ENCODE measurements around the gene DMD.

DMD gene

DNA sequence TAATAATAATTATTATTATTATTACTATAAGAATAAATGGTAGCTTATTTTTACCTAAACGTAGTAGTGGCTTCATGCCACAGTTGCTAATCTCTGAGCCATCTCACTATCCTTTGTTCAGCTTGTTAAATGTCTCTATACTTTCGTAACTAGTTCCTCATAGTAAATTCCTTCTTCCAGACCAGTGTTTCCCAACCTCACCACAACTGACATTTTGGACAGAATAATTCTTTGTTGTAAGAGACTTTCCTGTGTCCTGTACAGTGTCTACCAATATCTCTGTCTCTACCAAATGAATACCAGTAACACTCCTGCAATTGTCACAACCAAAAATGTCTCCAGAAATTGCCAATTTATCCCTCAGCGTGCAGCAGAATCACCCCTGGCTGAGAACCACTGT lies 1040.9 kb downstream of the DMD start:
- Histone ChIP-seq H3K4me3 (ENCODE audit: low read depth, low read length) (no peak overlapping the region), H3K27me3 (replicated peaks) (no peaks in the 10 kb centered on the region), H3K36me3 (replicated peaks) (no peaks in the 10 kb centered on the region), H3K27ac (no peak overlapping the region)
- TF ChIP-seq, protein P1, sequence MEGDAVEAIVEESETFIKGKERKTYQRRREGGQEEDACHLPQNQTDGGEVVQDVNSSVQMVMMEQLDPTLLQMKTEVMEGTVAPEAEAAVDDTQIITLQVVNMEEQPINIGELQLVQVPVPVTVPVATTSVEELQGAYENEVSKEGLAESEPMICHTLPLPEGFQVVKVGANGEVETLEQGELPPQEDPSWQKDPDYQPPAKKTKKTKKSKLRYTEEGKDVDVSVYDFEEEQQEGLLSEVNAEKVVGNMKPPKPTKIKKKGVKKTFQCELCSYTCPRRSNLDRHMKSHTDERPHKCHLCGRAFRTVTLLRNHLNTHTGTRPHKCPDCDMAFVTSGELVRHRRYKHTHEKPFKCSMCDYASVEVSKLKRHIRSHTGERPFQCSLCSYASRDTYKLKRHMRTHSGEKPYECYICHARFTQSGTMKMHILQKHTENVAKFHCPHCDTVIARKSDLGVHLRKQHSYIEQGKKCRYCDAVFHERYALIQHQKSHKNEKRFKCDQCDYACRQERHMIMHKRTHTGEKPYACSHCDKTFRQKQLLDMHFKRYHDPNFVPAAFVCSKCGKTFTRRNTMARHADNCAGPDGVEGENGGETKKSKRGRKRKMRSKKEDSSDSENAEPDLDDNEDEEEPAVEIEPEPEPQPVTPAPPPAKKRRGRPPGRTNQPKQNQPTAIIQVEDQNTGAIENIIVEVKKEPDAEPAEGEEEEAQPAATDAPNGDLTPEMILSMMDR (IDR thresholded peaks at IDR 0.05; ENCODE audit: low read depth, low read length, missing control alignments) = no peak
- in situ Hi-C loops (cut with HindIII; ENCODE audit: low pct_ligation_motif_present, low sequenced_read_pairs) = no loop called here
- no peak for DNase-seq

DNA sequence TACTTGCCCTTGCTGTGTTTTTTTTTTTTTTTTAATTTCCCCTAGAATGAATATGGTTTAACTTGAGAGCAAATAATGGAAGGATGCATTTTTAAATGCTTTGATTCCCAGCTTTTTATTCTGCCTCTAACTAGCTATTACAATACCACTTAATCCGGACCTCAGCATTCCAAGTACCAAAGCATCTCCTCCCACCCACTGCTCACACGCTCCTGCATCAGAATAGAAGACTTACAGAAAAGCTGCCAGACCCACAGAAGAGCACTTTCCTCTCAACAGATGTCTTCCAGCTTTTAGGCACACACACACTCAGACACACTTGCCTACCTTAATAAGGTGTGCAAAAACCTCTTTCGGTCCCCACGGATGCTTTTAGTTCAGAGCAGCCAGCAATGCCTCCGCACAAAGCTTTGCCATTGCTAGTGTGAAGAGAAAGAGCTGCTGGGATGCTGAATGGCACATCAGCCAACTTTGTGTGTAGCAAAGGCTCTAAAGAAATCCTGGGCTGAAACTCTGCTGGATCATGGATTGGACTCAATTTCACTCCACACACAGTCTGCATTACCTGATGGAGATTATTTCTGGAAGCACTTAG lies 1056.2 kb downstream of the DMD start:
- H3K27me3 ChIP-seq (replicated peaks) = no peaks in the 10 kb centered on the region
- no peak for DNase-seq
- TF ChIP-seq, protein P1 (IDR thresholded peaks at IDR 0.05; ENCODE audit: low read depth, low read length, missing control alignments) = no peak
- no peak overlapping the region for H3K27ac ChIP-seq
- H3K36me3 ChIP-seq (replicated peaks) = no peaks in the 10 kb centered on the region
- no peak overlapping the region for H3K4me3 ChIP-seq (ENCODE audit: low read depth, low read length)
- in situ Hi-C loops (cut with HindIII; ENCODE audit: low pct_ligation_motif_present, low sequenced_read_pairs) = no loop called here

DNA sequence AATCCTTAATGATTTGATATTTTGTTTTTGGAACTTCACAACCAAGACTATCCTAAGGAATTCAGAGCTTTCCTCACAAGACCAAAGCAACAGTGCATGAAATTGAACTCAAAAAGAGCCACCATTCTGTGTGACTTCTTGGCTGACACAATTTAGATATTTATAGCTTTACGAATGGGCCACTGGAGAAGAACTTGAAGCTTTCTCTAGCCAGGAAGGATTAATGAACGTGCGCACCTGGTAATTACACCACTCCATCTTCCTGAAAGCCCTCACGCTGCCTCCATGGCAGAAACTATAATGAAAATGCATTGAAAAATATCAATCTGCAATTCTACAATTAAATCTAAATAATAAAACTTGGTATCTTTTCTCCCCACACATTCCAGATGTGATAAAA lies 1057.8 kb downstream of the DMD start:
- TF ChIP-seq, protein P1 (IDR thresholded peaks at IDR 0.05; ENCODE audit: low read depth, low read length, missing control alignments) = no peak
- no peak overlapping the region for H3K4me3 ChIP-seq (ENCODE audit: low read depth, low read length)
- no peak overlapping the region for H3K27ac ChIP-seq
- DNase-seq = no peak
- no peaks in the 10 kb centered on the region for H3K27me3 ChIP-seq (replicated peaks)
- in situ Hi-C loops (cut with HindIII; ENCODE audit: low pct_ligation_motif_present, low sequenced_read_pairs) = no loop called here
- H3K36me3 ChIP-seq (replicated peaks) = no peaks in the 10 kb centered on the region

DNA sequence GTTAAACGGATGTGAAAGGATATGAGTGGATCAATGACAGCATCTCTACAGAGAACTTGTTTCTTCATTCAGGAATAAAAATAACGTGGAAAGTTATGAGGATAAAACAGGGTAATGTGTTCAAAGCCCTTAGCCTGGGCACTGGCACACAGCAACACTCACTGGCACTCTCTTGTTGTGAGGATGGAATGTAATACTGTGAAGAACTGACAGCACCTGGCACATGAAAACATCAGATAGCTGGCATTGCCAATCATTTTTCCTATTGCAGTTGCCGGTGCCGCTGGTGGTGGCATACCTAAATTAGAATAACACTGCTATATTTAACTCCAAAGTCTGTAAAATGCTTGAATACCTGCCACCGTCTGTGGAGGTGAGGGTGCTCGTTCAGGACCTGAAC lies 1061.2 kb downstream of the DMD start:
- no peaks in the 10 kb centered on the region for H3K36me3 ChIP-seq (replicated peaks)
- H3K27ac ChIP-seq = no peak overlapping the region
- in situ Hi-C loops (cut with HindIII; ENCODE audit: low pct_ligation_motif_present, low sequenced_read_pairs) = no loop called here
- DNase-seq = no peak
- TF ChIP-seq, protein P1 (IDR thresholded peaks at IDR 0.05; ENCODE audit: low read depth, low read length, missing control alignments) = no peak
- H3K27me3 ChIP-seq (replicated peaks) = no peaks in the 10 kb centered on the region
- no peak overlapping the region for H3K4me3 ChIP-seq (ENCODE audit: low read depth, low read length)

DNA sequence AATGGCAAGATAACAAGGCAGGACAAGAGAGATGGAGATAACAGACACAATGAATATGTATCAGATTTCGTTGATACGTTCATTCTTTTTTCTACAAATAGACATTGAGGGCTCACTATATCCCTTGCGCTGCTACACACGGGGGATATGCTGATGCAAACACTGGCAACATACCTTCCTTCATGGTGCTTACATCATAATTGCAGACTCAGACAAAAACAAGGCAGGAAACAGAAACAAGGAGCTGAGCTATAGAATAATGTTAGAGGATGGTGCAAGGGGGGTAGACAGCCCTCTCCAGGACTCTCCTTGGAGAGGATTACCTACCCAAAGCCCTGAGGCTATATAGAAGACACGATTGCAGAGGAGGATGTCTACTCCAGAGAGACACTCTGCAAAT lies 1069.5 kb downstream of the DMD start:
- in situ Hi-C loops (cut with HindIII; ENCODE audit: low pct_ligation_motif_present, low sequenced_read_pairs) = no loop called here
- no peak for DNase-seq
- Histone ChIP-seq H3K4me3 (ENCODE audit: low read depth, low read length) (no peak overlapping the region), H3K27ac (no peak overlapping the region), H3K36me3 (replicated peaks) (no peaks in the 10 kb centered on the region), H3K27me3 (replicated peaks) (no peaks in the 10 kb centered on the region)
- TF ChIP-seq, protein P1 (IDR thresholded peaks at IDR 0.05; ENCODE audit: low read depth, low read length, missing control alignments) = no peak

DNA sequence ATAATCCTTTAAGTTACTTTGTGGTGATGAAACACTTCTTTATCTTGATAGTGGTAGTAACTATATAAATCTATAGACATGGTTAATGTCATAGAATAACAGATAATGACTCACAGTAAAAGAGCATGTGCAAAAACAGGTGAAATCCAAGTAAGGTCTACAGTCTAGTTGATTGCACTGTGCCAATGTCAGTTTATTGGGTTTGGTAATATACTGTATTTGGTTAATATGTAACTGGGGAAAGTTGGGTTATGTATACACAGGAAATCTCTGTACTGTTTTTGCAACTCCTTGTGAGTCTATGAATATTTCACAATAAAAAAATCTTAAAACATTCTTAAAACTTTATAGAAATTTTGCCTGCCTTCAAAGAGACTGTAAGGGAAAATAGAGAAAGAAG lies 1071.9 kb downstream of the DMD start:
- H3K4me3 ChIP-seq (ENCODE audit: low read depth, low read length) = no peak overlapping the region
- TF ChIP-seq, protein P1 (IDR thresholded peaks at IDR 0.05; ENCODE audit: low read depth, low read length, missing control alignments) = no peak
- in situ Hi-C loops (cut with HindIII; ENCODE audit: low pct_ligation_motif_present, low sequenced_read_pairs) = no loop called here
- H3K27ac ChIP-seq = no peak overlapping the region
- no peaks in the 10 kb centered on the region for H3K27me3 ChIP-seq (replicated peaks)
- no peak for DNase-seq
- H3K36me3 ChIP-seq (replicated peaks) = no peaks in the 10 kb centered on the region

All from brain microvascular endothelial cell (primary cell).